SU-DHL-6 (cell line): ENCODE data around the gene PNPLA7.

ENCODE experiments used
- H2AFZ ChIP-seq: fragments of 200-600 bp; sonication (generic); 2 replicates; pipeline ENCODE4 v1.6.1; 2014; ENCODE audit warnings: low read depth, mild to moderate bottlenecking, moderate library complexity, mixed read lengths, antibody characterized with exemption, low read length; ENCODE audit not compliant: severe bottlenecking
- H3F3A ChIP-seq: fragments of 200-600 bp; shearing (Covaris generic); 2 replicates; pipeline ENCODE4 v1.6.0; 2016; ENCODE audit warnings: antibody characterized with exemption, mild to moderate bottlenecking; ENCODE audit not compliant: insufficient read depth
- H3K27ac ChIP-seq: fragments of 200-600 bp; sonication (generic); 2 replicates; pipeline ENCODE4 v1.5.1; 2016; ENCODE audit warnings: low read depth, mild to moderate bottlenecking, low read length, moderate library complexity, mixed read lengths
- H3K27me3 ChIP-seq: fragments of 200-600 bp; sonication (generic), shearing (Covaris generic); 2 replicates; pipeline ENCODE4 v1.6.0; 2014; ENCODE audit warnings: mild to moderate bottlenecking, low read length
- H3K36me3 ChIP-seq: fragments of 200-600 bp; sonication (generic); 2 replicates; pipeline ENCODE4 v1.6.1; 2014; ENCODE audit warnings: mild to moderate bottlenecking, low read length, mixed read lengths
- H3K4me2 ChIP-seq: fragments of 300-600, 200-600 bp; shearing (Covaris generic), sonication (generic); 2 replicates; pipeline ENCODE4 v1.6.0; 2014; ENCODE audit warnings: low read length, low read depth, mild to moderate bottlenecking; ENCODE audit not compliant: poor library complexity, severe bottlenecking
- H3K4me3 ChIP-seq: fragments of 200-600 bp; sonication (generic); 2 replicates; pipeline ENCODE4 v1.5.1; 2014; ENCODE audit warnings: antibody characterized with exemption, low read length, mild to moderate bottlenecking, mixed read lengths; ENCODE audit not compliant: insufficient read depth, poor library complexity, severe bottlenecking
- H3K79me2 ChIP-seq: fragments of 200-600 bp; sonication (generic); 2 replicates; pipeline ENCODE4 v1.6.1; 2014; ENCODE audit warnings: mild to moderate bottlenecking, low read length, moderate library complexity; ENCODE audit not compliant: insufficient read depth
- H3K9ac ChIP-seq: fragments of 200-600 bp; sonication (generic); 2 replicates; pipeline ENCODE4 v1.7.0; 2014; ENCODE audit warnings: mild to moderate bottlenecking, low read length
- H3K9me2 ChIP-seq: fragments of 200-600 bp; sonication (generic); replicated peaks from 2 replicates; pipeline ENCODE4 v1.6.1; 2014; ENCODE audit warnings: low read length; ENCODE audit not compliant: insufficient read depth
- H3K9me3 ChIP-seq: fragments of 200-600 bp; sonication (generic); 2 replicates; pipeline ENCODE4 v1.6.1; 2014; ENCODE audit warnings: low read length, mixed read lengths; ENCODE audit not compliant: insufficient read depth
- H4K20me1 ChIP-seq: fragments of 200-600 bp; sonication (generic); 2 replicates; pipeline ENCODE4 v1.6.1; 2014; ENCODE audit warnings: low read depth, mild to moderate bottlenecking, antibody characterized with exemption, low read length, moderate library complexity, mixed read lengths
- CTCF ChIP-seq: fragments of 200-600 bp; sonication (generic); IDR thresholded peaks from one replicate; pipeline ENCODE4 v1.5.1; 2017; ENCODE audit warnings: antibody characterized with exemption, mild to moderate bottlenecking, low read length, moderate library complexity; ENCODE audit not compliant: insufficient read depth, poor library complexity, severe bottlenecking
- EZH2phosphoT487 ChIP-seq: fragments of 200-600 bp; sonication (generic), shearing (Covaris generic); conservative IDR thresholded peaks from 2 replicates; pipeline ENCODE4 v1.6.1; 2018; ENCODE audit warnings: mild to moderate bottlenecking, antibody characterized with exemption, low read length, moderate library complexity, mixed read lengths

The PNPLA7 gene

GRCh38 chr9:137564134-137564533 is 13.9 kb upstream of the PNPLA7 start:
- H3K27me3 ChIP-seq, result no peaks in the 10 kb centered on the region
- no peaks in the 10 kb centered on the region for H3K9me2 ChIP-seq
- H3K4me2 ChIP-seq, result no peak overlapping the region
- H3K36me3 ChIP-seq, result no peaks in the 10 kb centered on the region
- no peak overlapping the region for H3K27ac ChIP-seq
- no peak overlapping the region for H3K9ac ChIP-seq
- no peak overlapping the region for H3K4me3 ChIP-seq
- H4K20me1 ChIP-seq, result no peaks in the 10 kb centered on the region
- H3F3A ChIP-seq, result no peaks in the 10 kb centered on the region
- no peak overlapping the region for H2AFZ ChIP-seq
- no peak for TF ChIP-seq CTCF
- no peak for TF ChIP-seq EZH2phosphoT487
- H3K79me2 ChIP-seq, result no peaks in the 10 kb centered on the region
- H3K9me3 ChIP-seq, result no peaks in the 10 kb centered on the region

- Histone ChIP-seq H3K9ac (no peak overlapping the region), H3K9me3 (no peaks in the 10 kb centered on the region), H3K36me3 (no peaks in the 10 kb centered on the region), H2AFZ (no peak overlapping the region), H3K9me2 (no peaks in the 10 kb centered on the region), H3K4me2 (no peak overlapping the region), H3K27me3 (no peaks in the 10 kb centered on the region), H4K20me1 (no peaks in the 10 kb centered on the region), H3K4me3 (no peak overlapping the region), H3K27ac (no peak overlapping the region), H3K79me2 (no peaks in the 10 kb centered on the region), H3F3A (peaks cover 9% of the 10 kb centered on the region; the same call in 1 of the 2 replicates)
- TF ChIP-seq EZH2phosphoT487 (no peak), CTCF (no peak)
Measured at GRCh38 chr9:137558127-137558526, 7.9 kb upstream of the PNPLA7 start.

- no peak overlapping the region for H3K27ac ChIP-seq
- TF ChIP-seq EZH2phosphoT487, result no peak
- no peak for TF ChIP-seq CTCF
Measured at GRCh38 chr9:137556069-137556838, 6.1 kb upstream of the PNPLA7 start.

More at GRCh38 chr9:137556069-137556838, 6.1 kb upstream of the PNPLA7 start:
- Histone ChIP-seq H3K27me3 (no peaks in the 10 kb centered on the region), H3K9me2 (no peaks in the 10 kb centered on the region), H3K36me3 (no peaks in the 10 kb centered on the region), H3K4me3 (no peak overlapping the region), H4K20me1 (no peaks in the 10 kb centered on the region), H3K9ac (no peak overlapping the region), H3F3A (peaks cover 9% of the 10 kb centered on the region; the same call in 1 of the 2 replicates), H3K4me2 (no peak overlapping the region), H3K9me3 (no peaks in the 10 kb centered on the region), H2AFZ (no peak overlapping the region), H3K79me2 (peaks cover 5% of the 10 kb centered on the region; the same call in 1 of the 2 replicates)
